Fibroblast of mammary gland (primary cell): Measurements from ENCODE around the gene LRRC58.

ENCODE experiments used
- DNase-seq: peaks from one replicate; pipeline ENCODE4 v3.0.0-alpha.2; 2010; ENCODE audit warnings: low read depth
- H3K4me3 ChIP-seq: 2 replicates; pipeline ENCODE4 v1.5.1; 2011; ENCODE audit warnings: low read depth, mild to moderate bottlenecking, low read length, moderate library complexity; ENCODE audit not compliant: control insufficient read depth
- TF ChIP-seq, protein P1 (sequence below): conservative IDR thresholded peaks from 2 replicates; pipeline ENCODE4 v1.5.1; 2011; ENCODE audit warnings: low read depth, low read length, inconsistent platforms; ENCODE audit not compliant: control insufficient read depth, insufficient read depth

Gene LRRC58

GRCh38 chr3:120348991-120349854 lies at the start of gene LRRC58:
TSS of gene LRRC58 (minus strand) at chr3:120349354. CDS start at chr3:120349243, 111 bp downstream.
- H3K4me3 ChIP-seq: peak within 1 kb of the TSS; percentile 90
- TF ChIP-seq, protein P1, sequence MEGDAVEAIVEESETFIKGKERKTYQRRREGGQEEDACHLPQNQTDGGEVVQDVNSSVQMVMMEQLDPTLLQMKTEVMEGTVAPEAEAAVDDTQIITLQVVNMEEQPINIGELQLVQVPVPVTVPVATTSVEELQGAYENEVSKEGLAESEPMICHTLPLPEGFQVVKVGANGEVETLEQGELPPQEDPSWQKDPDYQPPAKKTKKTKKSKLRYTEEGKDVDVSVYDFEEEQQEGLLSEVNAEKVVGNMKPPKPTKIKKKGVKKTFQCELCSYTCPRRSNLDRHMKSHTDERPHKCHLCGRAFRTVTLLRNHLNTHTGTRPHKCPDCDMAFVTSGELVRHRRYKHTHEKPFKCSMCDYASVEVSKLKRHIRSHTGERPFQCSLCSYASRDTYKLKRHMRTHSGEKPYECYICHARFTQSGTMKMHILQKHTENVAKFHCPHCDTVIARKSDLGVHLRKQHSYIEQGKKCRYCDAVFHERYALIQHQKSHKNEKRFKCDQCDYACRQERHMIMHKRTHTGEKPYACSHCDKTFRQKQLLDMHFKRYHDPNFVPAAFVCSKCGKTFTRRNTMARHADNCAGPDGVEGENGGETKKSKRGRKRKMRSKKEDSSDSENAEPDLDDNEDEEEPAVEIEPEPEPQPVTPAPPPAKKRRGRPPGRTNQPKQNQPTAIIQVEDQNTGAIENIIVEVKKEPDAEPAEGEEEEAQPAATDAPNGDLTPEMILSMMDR: no peak
- DNase-seq: peak; percentile 90

- TF ChIP-seq, protein P1: no peak
- DNase-seq: no peak
- H3K4me3 ChIP-seq: no peak overlapping the region
Measured at GRCh38 chr3:120396469-120396868, 47.3 kb upstream of the LRRC58 start.

DNA sequence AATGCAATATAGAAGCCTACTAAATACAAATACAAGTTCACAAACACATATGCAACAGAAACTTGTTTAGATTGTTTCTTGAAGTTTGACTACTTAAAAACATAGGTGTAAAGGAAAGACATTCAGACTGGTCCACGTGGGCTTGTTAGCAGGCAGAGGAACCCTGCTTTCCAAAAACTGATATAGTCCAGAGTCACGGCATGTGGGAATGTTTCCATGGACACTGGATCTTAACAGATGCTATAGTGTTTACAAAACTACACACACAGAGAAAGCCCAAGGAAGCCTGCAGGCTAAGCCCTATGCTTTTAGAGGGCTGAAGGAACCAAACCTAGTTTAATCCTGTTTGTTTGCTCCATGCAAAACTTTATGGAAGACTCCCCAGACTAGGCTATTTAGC lies 45.2 kb upstream of the LRRC58 start:
- H3K4me3 ChIP-seq: no peak overlapping the region
- TF ChIP-seq, protein P1: no peak
- DNase-seq: no peak

- no peak overlapping the region for H3K4me3 ChIP-seq
- no peak for DNase-seq
- TF ChIP-seq, protein P1: no peak
Measured at GRCh38 chr3:120393761-120394160, 44.6 kb upstream of the LRRC58 start.

GRCh38 chr3:120393243-120393642 lies 44.1 kb upstream of the LRRC58 start:
- peak; percentile 48 for DNase-seq
- no peak overlapping the region for H3K4me3 ChIP-seq
- TF ChIP-seq, protein P1: no peak

GRCh38 chr3:120382941-120383447 lies 33.8 kb upstream of the LRRC58 start:
- H3K4me3 ChIP-seq: no peak overlapping the region
- TF ChIP-seq, protein P1: no peak
- no peak for DNase-seq
